Activated T-cell treated with anti-CD3 and anti-CD28 coated beads, Interleukin-2, amount 50 U/mL, for 72 hours (primary cell): Measurements from ENCODE around the gene ESPNL. TPM values are rescaled to one million over a fixed set of nuclear protein-coding genes. Genes with fewer than 3 reads are reported as not detected.

ENCODE experiments used
- ATAC-seq, 2 donors: fragments of 150-1000 bp; cut with Tn5 transposase; replicated peaks in 1 of 2; 2 replicates each; pipeline ENCODE4 v1.10.0; 2021; ENCODE audit warnings: moderate library complexity in 2 of 2, mild to moderate bottlenecking in 1 of 2
- DNase-seq, 2 donors: peaks; one replicate each; pipeline ENCODE4 v3.0.0; 2021 to 2022; ENCODE audit warnings: mixed read lengths in 1 of 2
- H3K27ac Mint-ChIP-seq: one replicate; pipeline ENCODE4 v1.8.0; 2022; ENCODE audit warnings: mild to moderate bottlenecking, moderate library complexity, mixed read lengths
- H3K27me3 Mint-ChIP-seq: one replicate; pipeline ENCODE4 v1.8.0; 2022; ENCODE audit warnings: low read depth, mixed read lengths
- H3K36me3 Mint-ChIP-seq, 2 donors: one replicate each; pipeline ENCODE4 v1.8.0; 2022; ENCODE audit warnings: mixed read lengths in 2 of 2, mild to moderate bottlenecking in 1 of 2; ENCODE audit not compliant: insufficient read depth in 2 of 2
- H3K4me1 Mint-ChIP-seq: one replicate; pipeline ENCODE4 v1.8.0; 2022; ENCODE audit warnings: low read depth, mixed read lengths
- H3K4me3 Mint-ChIP-seq, 2 donors: one replicate each; pipeline ENCODE4 v1.8.0; 2022; ENCODE audit warnings: mild to moderate bottlenecking in 2 of 2, mixed read lengths in 2 of 2, moderate library complexity in 2 of 2
- H3K9me3 Mint-ChIP-seq, 2 donors: one replicate each; pipeline ENCODE4 v1.8.0; 2022; ENCODE audit warnings: mixed read lengths in 2 of 2
- total RNA-seq, 2 donors: library from RNA; stranded (reverse); gene quantifications; one replicate each; pipeline ENCODE4 v1.2.3, GENCODE V29; 2022

ESPNL gene
- total RNA-seq, 2 donors from 2014 or later, result 0.07 to 0.19 TPM

DNA sequence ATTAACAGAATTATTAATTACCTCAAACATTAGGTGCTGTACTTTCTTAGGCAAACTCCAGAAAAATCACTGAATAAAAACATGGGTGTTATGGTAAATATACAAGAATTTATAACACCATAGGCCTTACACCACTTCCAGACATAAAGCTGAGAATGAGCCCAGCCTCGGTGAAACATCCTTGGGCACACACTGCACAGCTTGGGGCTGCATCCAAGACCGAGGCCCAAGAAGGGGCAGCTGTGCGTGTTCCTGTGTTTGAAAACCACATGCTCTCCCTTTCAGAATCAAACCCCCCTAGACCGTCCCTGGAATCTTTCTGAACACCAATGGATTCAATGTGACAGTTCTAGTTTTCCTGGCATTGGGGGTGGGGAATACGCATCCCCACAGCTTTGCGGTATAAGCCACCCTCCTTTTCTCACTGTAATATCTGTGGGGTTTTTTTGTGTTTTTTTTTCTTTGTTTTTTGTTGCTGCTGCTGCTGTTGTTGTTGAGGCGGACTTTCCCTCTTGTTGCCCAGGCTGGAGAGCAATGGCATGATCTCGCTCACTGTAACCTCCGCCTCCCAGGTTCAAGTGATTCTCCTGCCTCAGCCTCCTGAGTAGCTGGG, 71.5 kb downstream of the ESPNL start:
- Mint-ChIP-seq H3K36me3 (peaks cover 4 to 15% of the 10 kb centered on the region in 2 donors), H3K4me1 (no peaks in the 10 kb centered on the region), H3K27ac (peak overlapping the region; percentile 33)

GRCh38 chr2:238172439-238172838, 72.3 kb downstream of the ESPNL start:
- H3K27ac Mint-ChIP-seq, result no peak overlapping the region
- H3K9me3 Mint-ChIP-seq, result no peaks in the 10 kb centered on the region
- DNase-seq (no peak), ATAC-seq (no peak)
- peaks cover 4 to 19% of the 10 kb centered on the region in 2 donors for H3K36me3 Mint-ChIP-seq
- no peak overlapping the region for H3K4me3 Mint-ChIP-seq
- H3K27me3 Mint-ChIP-seq, result no peaks in the 10 kb centered on the region
- H3K4me1 Mint-ChIP-seq, result no peaks in the 10 kb centered on the region

More for the DNA sequence above, 71.5 kb downstream of the ESPNL start:
- Mint-ChIP-seq H3K27me3 (no peaks in the 10 kb centered on the region), H3K4me3 (no peak overlapping the region), H3K9me3 (no peaks in the 10 kb centered on the region)
- ATAC-seq, result no peak
- no peak for DNase-seq

GRCh38 chr2:238173692-238174091, 73.6 kb downstream of the ESPNL start:
- no peak overlapping the region for H3K27ac Mint-ChIP-seq
- peaks cover 4 to 19% of the 10 kb centered on the region in 2 donors for H3K36me3 Mint-ChIP-seq
- H3K9me3 Mint-ChIP-seq, result no peaks in the 10 kb centered on the region
- H3K27me3 Mint-ChIP-seq, result no peaks in the 10 kb centered on the region
- DNase-seq (no peak), ATAC-seq (no peak)
- no peaks in the 10 kb centered on the region for H3K4me1 Mint-ChIP-seq
- no peak overlapping the region for H3K4me3 Mint-ChIP-seq

- Mint-ChIP-seq H3K27ac (no peak overlapping the region), H3K4me1 (no peaks in the 10 kb centered on the region), H3K4me3 (no peak overlapping the region), H3K9me3 (no peaks in the 10 kb centered on the region), H3K27me3 (no peaks in the 10 kb centered on the region), H3K36me3 (peaks cover 4 to 22% of the 10 kb centered on the region in 2 donors)
- ATAC-seq (no peak), DNase-seq (no peak)
Measured at GRCh38 chr2:238174291-238174690, 74.2 kb downstream of the ESPNL start.

DNA sequence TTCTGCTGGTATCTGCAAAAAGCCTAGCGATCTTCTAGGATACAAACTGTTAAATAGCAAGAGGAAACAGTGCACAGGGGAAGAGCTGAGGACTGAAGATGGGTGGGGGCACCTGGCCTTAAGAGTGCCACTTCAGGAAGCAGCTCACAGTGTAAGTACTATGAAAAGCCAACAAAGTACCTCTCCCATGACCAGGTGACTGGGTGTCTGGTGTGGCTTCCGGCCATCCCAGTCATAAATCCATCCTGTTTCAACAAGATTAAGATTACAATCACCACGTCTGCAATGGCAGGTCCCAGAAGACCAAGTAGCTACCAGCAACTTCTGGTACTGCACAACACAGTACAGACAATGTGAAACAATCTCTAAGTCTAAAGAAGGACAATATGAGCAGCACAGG, 74.6 kb downstream of the ESPNL start:
- ATAC-seq (no peak), DNase-seq (no peak)
- H3K27me3 Mint-ChIP-seq, result no peaks in the 10 kb centered on the region
- no peaks in the 10 kb centered on the region for H3K9me3 Mint-ChIP-seq
- H3K36me3 Mint-ChIP-seq, result peaks cover 4 to 24% of the 10 kb centered on the region in 2 donors
- H3K27ac Mint-ChIP-seq, result no peak overlapping the region
- no peaks in the 10 kb centered on the region for H3K4me1 Mint-ChIP-seq
- H3K4me3 Mint-ChIP-seq, result no peak overlapping the region

GRCh38 chr2:238176613-238177012, 76.5 kb downstream of the ESPNL start:
- Mint-ChIP-seq H3K4me1 (no peaks in the 10 kb centered on the region), H3K27me3 (no peaks in the 10 kb centered on the region), H3K27ac (peak overlapping the region; percentile 64), H3K9me3 (no peaks in the 10 kb centered on the region), H3K36me3 (peaks cover 5 to 29% of the 10 kb centered on the region in 2 donors), H3K4me3 (no peak overlapping the region)
- no peak for DNase-seq
- ATAC-seq, result no peak

DNA sequence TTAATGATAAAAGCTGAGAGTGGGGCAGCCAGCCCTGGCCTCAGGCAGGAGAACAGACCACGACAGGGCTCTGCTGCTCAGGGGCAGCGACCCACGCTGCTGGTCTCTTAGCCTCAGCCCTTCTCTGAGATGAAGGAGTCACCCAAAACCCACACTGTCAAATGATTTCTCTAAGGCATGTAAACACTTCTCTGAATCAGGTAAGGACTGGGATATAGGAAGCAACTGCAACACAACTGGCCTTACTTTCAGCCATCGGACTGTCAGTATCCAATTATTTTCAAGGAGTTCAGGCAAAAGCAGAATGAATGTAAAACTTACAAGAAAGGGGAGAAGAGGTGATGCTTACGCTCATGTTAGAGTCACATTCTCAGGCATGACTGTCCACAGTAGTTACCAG, 80.4 kb downstream of the ESPNL start:
- Mint-ChIP-seq H3K4me1 (peaks cover 13% of the 10 kb centered on the region), H3K4me3 (no peak overlapping the region), H3K36me3 (peaks cover 17 to 48% of the 10 kb centered on the region in 2 donors), H3K27ac (no peak overlapping the region), H3K27me3 (no peaks in the 10 kb centered on the region), H3K9me3 (no peaks in the 10 kb centered on the region)
- DNase-seq (no peak), ATAC-seq (no peak)

DNA sequence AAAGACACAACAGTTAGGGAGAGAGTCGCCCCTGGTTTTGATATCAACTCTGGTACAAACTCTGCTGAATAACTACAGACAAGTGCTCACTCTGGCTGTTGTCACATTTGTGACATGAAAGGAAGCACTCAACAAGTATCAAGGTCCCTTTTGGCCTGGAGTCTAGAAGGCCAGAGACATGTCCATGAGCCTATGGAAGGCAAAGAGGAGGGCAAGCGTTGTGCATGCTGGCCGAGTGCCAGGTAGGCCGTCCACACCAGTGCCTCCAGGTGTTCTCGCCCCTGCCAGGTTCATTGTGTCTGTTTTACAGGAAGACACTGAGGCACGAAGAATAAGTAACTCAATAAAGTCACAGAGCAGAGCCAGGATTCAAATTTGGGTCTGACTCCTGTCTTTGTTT, 82.2 kb downstream of the ESPNL start:
- no peak for DNase-seq
- H3K4me3 Mint-ChIP-seq, result no peak overlapping the region
- no peaks in the 10 kb centered on the region for H3K9me3 Mint-ChIP-seq
- peaks cover 13% of the 10 kb centered on the region for H3K4me1 Mint-ChIP-seq
- H3K27me3 Mint-ChIP-seq, result no peaks in the 10 kb centered on the region
- no peak for ATAC-seq
- peaks cover 20 to 49% of the 10 kb centered on the region in 2 donors for H3K36me3 Mint-ChIP-seq
- H3K27ac Mint-ChIP-seq, result no peak overlapping the region

Other genes with a start within 250 kb of the ESPNL start
- gene RAMP1, start 240.7 kb upstream of the ESPNL start, total RNA-seq, result 1 to 10 TPM in 1 of 2 donors, under 1 TPM in 1; 1.00 to 1.8 TPM
- 10 to 100 TPM; 73.6 to 81.7 TPM for gene UBE2F, start 133.3 kb upstream of the ESPNL start, total RNA-seq
- gene SCLY, start 39.3 kb upstream of the ESPNL start, total RNA-seq, result 10 to 100 TPM; 36.3 to 38.2 TPM
- gene KLHL30, start 38.3 kb downstream of the ESPNL start, total RNA-seq, result not detected
- gene ERFE, start 58.6 kb downstream of the ESPNL start, total RNA-seq, result under 1 TPM; 0.60 to 0.88 TPM
- gene ILKAP, start 103.4 kb downstream of the ESPNL start, total RNA-seq, result 10 to 100 TPM; 53.2 to 55.5 TPM
- gene HES6, start 139.7 kb downstream of the ESPNL start, total RNA-seq, result 1 to 10 TPM; 1.6 to 2.0 TPM
- 10 to 100 TPM in 1 of 2 donors, 1 to 10 TPM in 1; 8.9 to 12.4 TPM for gene PER2, start 188.3 kb downstream of the ESPNL start, total RNA-seq
- gene TRAF3IP1, start 220.2 kb downstream of the ESPNL start, total RNA-seq, result 10 to 100 TPM in 1 of 2 donors, 1 to 10 TPM in 1; 7.0 to 13.1 TPM